ENCODE results near the gene RUNDC3A.

DNA sequence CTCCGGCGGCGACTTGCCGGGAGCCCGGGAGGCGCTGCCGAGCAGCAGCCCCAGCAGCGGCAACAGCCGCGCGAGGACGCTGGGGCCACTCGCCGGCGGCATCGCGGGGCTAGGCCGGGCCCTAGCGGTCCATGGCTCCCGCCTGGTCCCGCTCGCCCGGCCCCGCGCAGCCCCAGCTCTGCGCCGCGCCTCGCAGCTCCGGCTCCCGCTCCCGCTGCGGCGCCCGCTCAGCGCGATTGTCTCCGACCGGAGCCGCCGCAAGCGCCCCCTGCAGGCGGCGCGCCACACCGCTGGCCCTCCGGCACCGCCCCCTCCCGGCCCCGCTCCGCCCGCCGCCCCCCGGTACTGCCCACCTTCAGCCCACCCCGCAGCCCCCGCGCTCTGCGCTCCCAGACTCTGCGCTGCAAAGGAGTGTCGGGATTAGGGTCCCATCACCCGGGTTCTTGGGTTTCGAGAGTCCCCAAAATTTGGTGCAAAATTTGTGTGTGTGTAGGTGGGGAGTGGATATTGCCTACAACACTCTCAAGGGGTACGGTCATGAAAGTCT is 55.3 kb downstream of the RUNDC3A start, which contains the start of gene FAM171A2:
- TF ChIP-seq, protein P1, sequence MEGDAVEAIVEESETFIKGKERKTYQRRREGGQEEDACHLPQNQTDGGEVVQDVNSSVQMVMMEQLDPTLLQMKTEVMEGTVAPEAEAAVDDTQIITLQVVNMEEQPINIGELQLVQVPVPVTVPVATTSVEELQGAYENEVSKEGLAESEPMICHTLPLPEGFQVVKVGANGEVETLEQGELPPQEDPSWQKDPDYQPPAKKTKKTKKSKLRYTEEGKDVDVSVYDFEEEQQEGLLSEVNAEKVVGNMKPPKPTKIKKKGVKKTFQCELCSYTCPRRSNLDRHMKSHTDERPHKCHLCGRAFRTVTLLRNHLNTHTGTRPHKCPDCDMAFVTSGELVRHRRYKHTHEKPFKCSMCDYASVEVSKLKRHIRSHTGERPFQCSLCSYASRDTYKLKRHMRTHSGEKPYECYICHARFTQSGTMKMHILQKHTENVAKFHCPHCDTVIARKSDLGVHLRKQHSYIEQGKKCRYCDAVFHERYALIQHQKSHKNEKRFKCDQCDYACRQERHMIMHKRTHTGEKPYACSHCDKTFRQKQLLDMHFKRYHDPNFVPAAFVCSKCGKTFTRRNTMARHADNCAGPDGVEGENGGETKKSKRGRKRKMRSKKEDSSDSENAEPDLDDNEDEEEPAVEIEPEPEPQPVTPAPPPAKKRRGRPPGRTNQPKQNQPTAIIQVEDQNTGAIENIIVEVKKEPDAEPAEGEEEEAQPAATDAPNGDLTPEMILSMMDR (IDR thresholded peaks at IDR 0.05), result peak in 4 of 6 experiments; percentile 70 to 98 (median 74)
- TF ChIP-seq POLR2A (IDR thresholded peaks at IDR 0.05), result peak in 1 of 2 donors; percentile 52

Data from thyroid gland (tissue), 4 donors.